Spleen (tissue), 7 donors: Measurements from ENCODE around the gene ABTB2.

Experiments
- CTCF ChIP-seq, 11 experiments: fragments of 200-600 bp in 7 of 11; fragments of 450-650 bp in 4 of 11; sonication (generic) in 4 of 11; IDR thresholded peaks in 8 of 11; conservative IDR thresholded peaks in 3 of 11; 1 replicate in 7 of 11; 2 replicates in 4 of 11; pipeline versions ENCODE4 v1.4.0 to v1.8.0; 2016 to 2021; ENCODE audit warnings: antibody characterized with exemption in 11 of 11, inconsistent platforms in 4 of 11, mild to moderate bottlenecking in 1 of 11
- POLR2A ChIP-seq, 3 donors: fragments of 450-650 bp; IDR thresholded peaks; one replicate each; pipeline ENCODE4 v1.5.1; 2017; ENCODE audit warnings: antibody characterized with exemption in 3 of 3, mild to moderate bottlenecking in 1 of 3
- POLR2AphosphoS5 ChIP-seq, 3 donors: sonication (generic); formaldehyde crosslinking; IDR thresholded peaks; one replicate each; pipeline ENCODE4 v1.5.1; 2017; ENCODE audit warnings: antibody characterized with exemption in 3 of 3
- donor health status: DM: no; HTN: no; CAD: no; lungs with moderate emphysema.
- donor health status: DM: no; HTN: no; CAD: no.
- donor health status: DM: no; HTN: no; CAD: no.

GRCh38 chr11:34226210-34226609, 131.6 kb downstream of the ABTB2 start:
- TF ChIP-seq POLR2A (IDR thresholded peaks at IDR 0.05) (no peak), CTCF (IDR thresholded peaks at IDR 0.05 in 8 of 11, conservative IDR thresholded peaks at IDR 0.05 in 3 of 11) (no peak), POLR2AphosphoS5 (IDR thresholded peaks at IDR 0.05) (no peak)
